MCF 10A (cell line): Measurements from ENCODE around the gene SH3TC2. TPM values are rescaled to one million over a fixed set of nuclear protein-coding genes. Genes with fewer than 3 reads are reported as not detected.
A peak's percentile ranks its signal among the peaks of the same experiment; 100 is the strongest.

ENCODE experiments used
- BruUV-seq: library from RNA; stranded (reverse); fragments of 400-500 nt; replicated peaks from 2 replicates; lab custom pipeline; 2021; lab: Mats Ljungman, UMichigan
- CTCF ChIA-PET: fragments of 300-600 bp; sonication (Branson Sonifier 250); formaldehyde crosslinking; extraction: SDS; loops from one replicate; lab custom pipeline; 2021; ENCODE audit warnings: antibody characterized with exemption, inconsistent platforms; lab: Yijun Ruan, JAX
- POLR2A ChIA-PET: fragments of 300-600, 350-650 bp; sonication (Branson Sonifier 250); formaldehyde crosslinking; extraction: SDS; loops from one replicate; lab custom pipeline; 2020; ENCODE audit warnings: antibody characterized with exemption, inconsistent platforms; lab: Yijun Ruan, JAX
- DNase-seq: peaks from one replicate; pipeline ENCODE4 v3.0.0-alpha.2; 2018; ENCODE audit not compliant: unreplicated experiment
- H3K27ac Mint-ChIP-seq: one replicate; pipeline ENCODE4 v1.8.0; 2022; ENCODE audit warnings: mild to moderate bottlenecking, low read depth, mixed read lengths; ENCODE audit not compliant: unreplicated experiment
- H3K27me3 Mint-ChIP-seq: one replicate; pipeline ENCODE4 v1.8.0; 2022; ENCODE audit warnings: mixed read lengths; ENCODE audit not compliant: insufficient read depth, unreplicated experiment
- H3K36me3 Mint-ChIP-seq: one replicate; pipeline ENCODE4 v1.8.0; 2022; ENCODE audit warnings: mild to moderate bottlenecking, moderate library complexity, mixed read lengths; ENCODE audit not compliant: insufficient read depth, unreplicated experiment
- H3K4me1 Mint-ChIP-seq: one replicate; pipeline ENCODE4 v1.8.0; 2022; ENCODE audit warnings: mixed read lengths; ENCODE audit not compliant: insufficient read depth, unreplicated experiment
- H3K4me3 Mint-ChIP-seq: one replicate; pipeline ENCODE4 v1.8.0; 2022; ENCODE audit warnings: mild to moderate bottlenecking, moderate library complexity, mixed read lengths; ENCODE audit not compliant: unreplicated experiment
- H3K9me3 Mint-ChIP-seq: one replicate; pipeline ENCODE4 v1.8.0; 2022; ENCODE audit warnings: mixed read lengths; ENCODE audit not compliant: unreplicated experiment
- intact Hi-C: fragments of 100-400 bp; cut with micrococcal nuclease; formaldehyde crosslinking; loops from 2 replicates; pipeline ENCODE4 v1.14.1; 2022
- total RNA-seq: library from RNA; stranded (reverse); gene quantifications from 2 replicates; pipeline ENCODE4 v1.2.3, GENCODE V29; 2022
- TF ChIP-seq, protein P1 (sequence below): fragments of 200-600 bp; IDR thresholded peaks from one replicate; pipeline ENCODE4 v1.8.0; 2022; ENCODE audit warnings: antibody characterized with exemption, mild to moderate bottlenecking; ENCODE audit not compliant: unreplicated experiment

The SH3TC2 gene
- total RNA-seq, 1 experiment from 2014 or later = 6.2 TPM

- POLR2A ChIA-PET = interaction anchor here (1.2 to 1.6 kb wide), 4 partner anchors 11 to 23 kb away, joined by 3 to 5 read pairs (median 4); no protein-coding TSS in a partner anchor
- CTCF ChIA-PET = interaction anchor here (0.6 to 6.1 kb wide), 14 partner anchors 8 to 581 kb away, joined by 3 to 80 read pairs (median 5); no protein-coding TSS in a partner anchor
- no TSS peak for BruUV-seq
- H3K4me3 Mint-ChIP-seq = no peak overlapping the region
- DNase-seq = no peak
- no peaks in the 10 kb centered on the region for H3K36me3 Mint-ChIP-seq
- intact Hi-C loops = no loop called here
- peaks cover 6% of the 10 kb centered on the region for H3K9me3 Mint-ChIP-seq
- H3K4me1 Mint-ChIP-seq = peaks cover 13% of the 10 kb centered on the region
- no peaks in the 10 kb centered on the region for H3K27me3 Mint-ChIP-seq
- TF ChIP-seq, protein P1, sequence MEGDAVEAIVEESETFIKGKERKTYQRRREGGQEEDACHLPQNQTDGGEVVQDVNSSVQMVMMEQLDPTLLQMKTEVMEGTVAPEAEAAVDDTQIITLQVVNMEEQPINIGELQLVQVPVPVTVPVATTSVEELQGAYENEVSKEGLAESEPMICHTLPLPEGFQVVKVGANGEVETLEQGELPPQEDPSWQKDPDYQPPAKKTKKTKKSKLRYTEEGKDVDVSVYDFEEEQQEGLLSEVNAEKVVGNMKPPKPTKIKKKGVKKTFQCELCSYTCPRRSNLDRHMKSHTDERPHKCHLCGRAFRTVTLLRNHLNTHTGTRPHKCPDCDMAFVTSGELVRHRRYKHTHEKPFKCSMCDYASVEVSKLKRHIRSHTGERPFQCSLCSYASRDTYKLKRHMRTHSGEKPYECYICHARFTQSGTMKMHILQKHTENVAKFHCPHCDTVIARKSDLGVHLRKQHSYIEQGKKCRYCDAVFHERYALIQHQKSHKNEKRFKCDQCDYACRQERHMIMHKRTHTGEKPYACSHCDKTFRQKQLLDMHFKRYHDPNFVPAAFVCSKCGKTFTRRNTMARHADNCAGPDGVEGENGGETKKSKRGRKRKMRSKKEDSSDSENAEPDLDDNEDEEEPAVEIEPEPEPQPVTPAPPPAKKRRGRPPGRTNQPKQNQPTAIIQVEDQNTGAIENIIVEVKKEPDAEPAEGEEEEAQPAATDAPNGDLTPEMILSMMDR = no peak
- H3K27ac Mint-ChIP-seq = no peak overlapping the region
Observed at GRCh38 chr5:149024943-149025342, 37.9 kb downstream of the SH3TC2 start.

DNA sequence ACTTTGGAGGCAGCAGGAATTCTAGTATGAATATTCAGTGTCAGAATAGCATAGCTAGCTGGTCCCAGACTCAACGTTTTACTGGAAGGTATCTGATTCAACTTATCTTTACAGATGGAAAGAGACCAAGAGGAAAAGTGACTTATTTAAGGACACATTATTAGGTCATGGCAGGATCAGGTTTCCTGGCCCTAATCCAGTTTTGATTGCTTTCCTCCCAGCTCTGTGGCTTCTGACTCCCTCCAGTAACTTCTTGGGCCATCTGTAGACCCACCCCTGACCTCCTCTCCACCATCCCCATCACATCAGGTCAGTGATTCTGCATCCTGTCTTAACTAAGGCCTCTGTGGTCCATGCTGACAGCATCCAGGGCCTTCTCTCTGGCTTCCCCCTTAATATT is 38.4 kb downstream of the SH3TC2 start:
- CTCF ChIA-PET = interaction anchor here (0.5 to 6.1 kb wide), 17 partner anchors 9 to 580 kb away, joined by 3 to 80 read pairs (median 5); no protein-coding TSS in a partner anchor
- DNase-seq = peak; percentile 39
- no peak overlapping the region for H3K4me3 Mint-ChIP-seq
- TF ChIP-seq, protein P1 = no peak
- H3K36me3 Mint-ChIP-seq = no peaks in the 10 kb centered on the region
- POLR2A ChIA-PET = interaction anchor here (1.2 to 1.6 kb wide), 4 partner anchors 10 to 22 kb away, joined by 3 to 5 read pairs (median 4); no protein-coding TSS in a partner anchor
- H3K27ac Mint-ChIP-seq = no peak overlapping the region
- BruUV-seq = no TSS peak
- intact Hi-C loops = no loop called here
- peaks cover 6% of the 10 kb centered on the region for H3K9me3 Mint-ChIP-seq
- H3K27me3 Mint-ChIP-seq = no peaks in the 10 kb centered on the region
- peaks cover 16% of the 10 kb centered on the region for H3K4me1 Mint-ChIP-seq

DNA sequence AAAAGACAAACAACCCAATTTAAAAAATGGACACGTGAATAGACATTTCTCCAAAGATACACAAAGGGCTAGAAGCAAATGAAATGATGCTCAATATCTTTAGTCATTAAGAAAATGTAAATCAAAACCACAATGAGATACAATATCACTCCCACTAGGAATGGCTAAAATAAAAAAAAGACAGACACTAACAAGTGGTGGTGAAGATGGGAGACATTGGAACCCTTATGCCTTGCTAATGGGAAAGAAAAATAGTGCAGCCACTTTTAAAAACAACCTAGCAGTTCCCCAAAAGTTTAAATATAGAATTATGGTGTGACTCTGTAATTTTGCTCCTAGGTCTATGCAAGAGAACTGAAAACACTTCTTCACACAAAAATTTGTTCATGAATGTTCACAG is 40.7 kb downstream of the SH3TC2 start:
- Mint-ChIP-seq H3K27me3 (no peaks in the 10 kb centered on the region), H3K27ac (no peak overlapping the region), H3K4me3 (no peak overlapping the region), H3K9me3 (no peaks in the 10 kb centered on the region), H3K4me1 (peaks cover 20% of the 10 kb centered on the region), H3K36me3 (no peaks in the 10 kb centered on the region)
- TF ChIP-seq, protein P1 = no peak
- no peak for DNase-seq
- CTCF ChIA-PET = interaction anchor here (5.4 kb wide), 1 partner anchor 93 kb away, joined by 28 read pairs; no protein-coding TSS in a partner anchor
- intact Hi-C loops = no loop called here
- no TSS peak for BruUV-seq
- POLR2A ChIA-PET = no interaction called here

DNA sequence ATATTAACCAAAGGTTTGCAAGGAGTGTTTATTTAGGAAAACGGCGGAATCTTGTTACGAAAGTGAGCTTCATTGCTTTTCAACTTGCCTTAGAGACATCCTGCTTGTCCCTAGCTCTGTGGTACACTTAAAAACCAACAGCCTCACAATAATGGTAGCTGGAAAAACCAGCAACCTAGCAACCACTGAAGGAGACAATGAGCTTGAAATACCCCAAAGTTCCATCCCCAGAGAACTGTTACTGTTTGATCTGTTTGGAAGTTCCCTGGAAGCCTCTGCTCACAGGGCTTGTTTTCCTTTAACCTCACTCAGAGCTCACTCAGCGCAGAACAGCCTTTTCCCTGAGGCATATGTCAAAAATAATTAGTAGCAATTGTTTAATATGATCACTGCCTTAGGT is 43.2 kb downstream of the SH3TC2 start:
- Mint-ChIP-seq H3K9me3 (no peaks in the 10 kb centered on the region), H3K4me1 (peaks cover 18% of the 10 kb centered on the region), H3K27me3 (no peaks in the 10 kb centered on the region), H3K27ac (no peak overlapping the region), H3K36me3 (no peaks in the 10 kb centered on the region), H3K4me3 (no peak overlapping the region)
- TF ChIP-seq, protein P1 = no peak
- DNase-seq = no peak
- intact Hi-C loops = no loop called here
- POLR2A ChIA-PET = interaction anchor here (0.6 to 1.4 kb wide), 6 partner anchors 9 to 231 kb away, joined by 3 to 5 read pairs (median 4); no protein-coding TSS in a partner anchor
- BruUV-seq = no TSS peak
- CTCF ChIA-PET = interaction anchor here (0.6 to 5.8 kb wide), 9 partner anchors 16 to 685 kb away, joined by 3 to 44 read pairs (median 4); no protein-coding TSS in a partner anchor
